GM21825 (cell line): ENCODE data around the gene KLK14.

Experiments used
- ATAC-seq: cut with Tn5 transposase; IDR thresholded peaks from one replicate; pipeline ENCODE4 v1.9.1; 2021; ENCODE audit warnings: mild to moderate bottlenecking, moderate library complexity; ENCODE audit not compliant: unreplicated experiment

Gene KLK14

DNA sequence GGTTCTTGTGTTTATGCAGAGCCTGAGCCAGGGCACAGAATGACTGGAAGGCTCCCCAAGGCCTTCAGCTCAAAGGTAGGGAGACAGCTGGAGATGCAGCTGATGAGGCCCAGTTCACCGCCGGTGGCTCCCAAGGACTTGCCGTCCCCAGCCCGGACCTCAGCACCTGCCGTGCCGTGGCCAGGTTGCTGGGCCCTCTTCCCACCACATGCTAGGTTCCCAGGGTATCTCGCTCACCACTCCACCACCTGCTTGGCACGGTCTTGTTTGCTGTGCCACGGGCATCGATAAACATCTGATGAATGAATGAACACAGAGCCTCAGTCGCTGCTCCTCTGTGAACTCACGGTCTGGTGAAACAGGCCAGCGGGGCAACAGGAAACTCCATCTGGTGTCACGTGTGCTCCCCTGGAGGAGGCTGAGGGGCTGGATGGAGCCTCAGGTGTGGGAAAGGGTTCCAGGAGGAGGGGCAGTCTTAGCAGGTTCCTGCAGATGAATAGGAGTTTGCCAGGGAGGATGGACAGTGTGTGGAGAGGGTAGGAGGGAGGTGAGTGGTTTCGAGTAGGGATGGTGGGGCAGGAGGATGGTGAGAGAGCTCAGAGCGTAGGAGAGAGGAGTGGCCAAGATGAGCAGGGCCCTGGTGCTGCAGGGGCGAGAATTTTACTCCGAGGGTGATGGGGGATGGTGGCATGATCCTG is 3.6 kb upstream of the KLK14 start:
- no peak for ATAC-seq

DNA sequence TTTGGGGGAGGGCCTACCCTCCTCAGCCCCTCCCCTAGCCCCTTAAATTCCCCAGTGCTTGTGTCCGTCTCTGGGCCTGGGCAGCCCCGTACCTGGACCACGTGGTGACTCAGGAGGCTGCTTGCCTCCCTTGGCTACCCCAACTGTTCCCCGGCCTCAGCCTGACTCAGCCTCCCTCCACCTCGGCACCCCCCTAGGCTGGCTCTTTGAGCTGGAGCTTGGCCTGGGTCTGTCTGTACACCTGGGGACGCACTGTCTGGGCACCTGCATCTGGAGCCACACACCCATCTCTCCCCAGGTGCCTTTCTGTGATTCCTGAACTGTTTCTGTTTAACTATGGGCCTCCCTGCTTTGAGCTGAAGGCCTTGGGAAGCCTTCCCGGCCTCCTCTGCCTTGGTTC is 1.8 kb upstream of the KLK14 start:
- no peak for ATAC-seq

DNA sequence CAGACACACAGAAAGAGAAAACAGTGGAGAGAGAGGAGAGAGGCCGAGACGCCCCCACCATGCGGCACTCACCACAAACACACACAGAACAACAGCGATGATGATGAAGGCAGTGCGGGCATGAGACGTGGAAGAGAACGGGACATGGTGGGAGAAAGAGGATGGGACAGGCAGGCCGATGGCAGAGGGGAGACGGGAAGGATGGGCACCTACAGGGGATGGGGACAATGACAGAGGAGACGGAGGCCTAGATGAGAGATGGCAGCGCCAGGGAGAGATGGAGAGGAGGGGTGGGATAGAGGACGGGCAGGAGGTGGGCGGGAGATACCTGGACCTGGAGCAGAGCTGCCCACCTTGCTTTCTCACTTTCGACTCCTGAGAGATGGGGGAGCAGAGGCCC is 1.1 kb upstream of the KLK14 start:
- no peak for ATAC-seq

DNA sequence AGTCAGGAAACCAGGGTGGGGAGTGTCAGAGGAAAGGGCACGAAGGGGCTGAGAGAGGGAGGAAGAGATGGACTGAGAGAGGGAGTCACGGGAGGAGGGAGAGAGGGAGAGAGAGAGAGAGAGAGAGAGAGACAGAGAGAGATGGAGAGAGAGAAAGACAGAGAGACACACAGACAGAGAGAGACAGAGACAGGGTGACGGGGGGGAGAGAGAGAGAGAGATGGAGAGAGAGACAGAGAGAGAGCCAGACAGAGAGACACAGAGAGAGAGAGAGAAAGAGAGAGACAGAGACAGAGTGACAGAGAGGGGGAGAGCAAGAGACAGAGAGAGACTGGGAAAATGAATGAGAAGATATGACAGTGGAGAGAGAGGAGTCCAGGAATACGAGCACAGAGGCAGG is 494 bp upstream of the KLK14 start:
- no peak for ATAC-seq

DNA sequence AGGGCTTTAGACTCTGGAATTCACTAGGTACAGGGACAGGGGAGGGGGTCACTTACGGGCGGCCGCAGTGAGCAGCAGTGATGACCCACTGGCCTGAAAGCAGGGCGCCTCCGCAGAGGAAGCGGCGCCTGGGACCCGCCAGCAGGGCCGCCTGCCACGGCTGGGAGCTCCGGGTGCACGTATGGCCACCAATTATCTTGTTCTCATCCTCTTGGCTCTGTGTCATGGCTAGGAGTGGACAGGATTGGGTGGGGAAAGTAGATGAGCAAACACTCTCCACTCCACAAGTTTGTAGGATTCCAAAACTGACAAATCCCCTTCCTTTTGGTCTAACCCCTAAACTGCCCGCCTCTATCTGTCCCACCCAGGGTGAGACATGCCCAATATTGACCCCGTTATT is 1.2 kb downstream of the KLK14 start:
- ATAC-seq = no peak

DNA sequence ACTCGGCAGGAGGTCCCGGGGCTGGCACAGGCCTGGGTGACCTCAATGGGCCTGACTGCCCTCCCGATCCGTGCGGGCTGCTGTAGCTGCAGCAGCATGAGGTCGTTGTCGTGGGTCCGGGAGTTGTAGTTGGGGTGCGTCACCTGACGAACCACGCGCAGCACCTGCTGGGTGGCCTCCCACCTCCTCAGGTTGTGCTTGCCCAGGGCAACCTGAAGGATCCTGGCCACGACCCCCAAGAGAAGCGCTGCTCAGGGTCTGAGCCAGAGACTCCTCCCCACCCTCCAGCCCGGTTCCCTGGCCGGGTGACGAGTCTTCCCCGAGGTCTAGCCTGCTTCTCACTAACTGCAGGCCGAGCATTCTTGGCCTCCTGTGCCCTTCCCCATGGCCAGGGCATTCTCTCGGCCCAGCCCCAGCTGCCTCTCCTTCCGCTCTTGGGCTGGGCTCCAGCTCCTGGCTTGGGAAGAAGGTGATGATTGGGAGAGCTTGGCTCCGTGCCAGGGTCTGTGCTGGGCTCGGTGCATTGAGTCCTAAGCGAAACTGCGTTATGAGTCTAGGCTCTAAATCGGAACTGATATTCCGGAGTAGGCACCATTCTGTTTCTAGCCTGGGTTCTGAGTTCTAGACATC is 3.1 kb downstream of the KLK14 start:
- ATAC-seq = no peak

DNA sequence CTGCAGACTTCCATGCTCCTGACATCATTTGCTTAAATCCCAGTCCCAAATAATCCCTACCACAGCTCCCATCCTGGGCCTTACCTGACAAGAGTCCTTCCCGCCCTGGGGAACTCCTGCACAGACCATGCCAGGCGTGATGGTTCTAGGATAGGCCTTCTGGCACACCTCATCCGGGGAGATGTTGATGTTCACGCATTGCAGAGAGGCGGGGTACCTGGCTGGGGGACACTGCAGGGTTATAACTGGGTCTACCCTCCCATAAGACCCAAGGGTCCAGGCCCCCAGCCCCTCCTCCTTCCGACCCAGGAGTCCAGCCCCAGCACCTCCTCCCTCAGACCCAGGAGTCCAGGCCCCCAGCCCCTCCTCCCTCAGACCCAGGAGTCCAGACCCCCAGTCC is 4.0 kb downstream of the KLK14 start:
- no peak for ATAC-seq

DNA sequence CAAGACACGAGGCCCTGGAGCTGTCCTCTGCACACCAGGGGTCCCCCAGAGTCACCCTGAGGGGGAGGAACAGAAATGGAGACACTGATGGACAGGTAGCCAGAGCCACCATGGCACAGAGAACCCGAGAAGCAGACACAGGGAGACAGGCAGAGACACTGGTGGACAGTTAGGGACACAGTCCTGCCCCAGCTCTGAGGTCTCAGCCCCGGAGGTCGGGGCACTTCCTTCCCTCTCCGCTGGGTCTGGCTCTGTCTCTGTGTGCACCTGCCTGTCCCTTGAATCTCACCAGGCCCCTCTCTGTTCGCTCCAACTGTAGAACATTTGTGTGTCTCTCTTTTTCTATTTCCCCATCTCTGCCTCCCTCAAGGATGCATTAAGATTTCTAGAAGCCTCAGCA is 4.6 kb downstream of the KLK14 start:
- no peak for ATAC-seq

DNA sequence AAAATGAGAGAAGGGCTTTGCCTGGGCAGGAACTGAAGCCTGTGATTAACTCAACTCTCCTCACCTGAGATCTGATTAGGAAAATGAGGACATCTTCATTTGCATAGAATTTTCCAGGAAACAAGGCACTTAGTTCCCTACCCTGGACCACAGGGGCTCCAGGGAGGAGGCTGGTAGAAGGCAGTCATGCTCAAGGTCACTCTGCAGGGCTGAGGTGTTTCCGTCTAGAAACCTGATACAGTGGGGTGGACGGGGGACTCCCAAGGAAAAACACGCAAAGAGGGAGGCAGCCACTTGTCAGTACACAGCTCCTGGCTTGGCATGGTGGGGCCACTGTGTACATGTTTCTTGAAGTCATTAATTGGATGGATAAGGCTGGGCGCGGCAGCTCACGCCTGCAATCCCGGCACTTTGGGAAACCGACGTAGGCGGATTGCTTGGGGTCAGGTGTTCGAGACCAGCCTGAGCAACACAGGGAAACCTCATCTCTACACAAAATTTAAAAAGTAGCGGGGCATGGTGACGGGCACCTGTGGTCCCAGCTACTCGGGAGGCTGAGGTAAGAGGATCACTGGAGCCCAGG is 6.0 kb downstream of the KLK14 start:
- no peak for ATAC-seq

DNA sequence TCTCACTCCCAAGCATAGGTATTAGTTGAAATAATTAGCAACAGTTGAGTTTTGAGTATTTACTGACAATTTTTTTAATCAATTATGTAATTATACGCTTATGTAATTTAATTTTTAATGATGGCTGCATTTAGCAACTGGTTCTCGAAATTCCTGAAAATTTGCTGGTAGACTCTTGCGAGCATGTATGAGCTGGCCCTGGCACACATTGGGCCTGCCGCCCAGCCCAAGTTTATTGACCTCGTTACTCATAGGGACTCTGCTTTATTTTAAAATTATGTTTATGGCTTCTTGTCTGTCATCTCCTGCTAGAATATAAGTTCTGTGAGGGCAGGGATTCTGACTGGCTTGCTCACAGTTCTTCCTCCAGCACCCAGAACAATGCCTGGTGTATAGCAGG is 6.7 kb downstream of the KLK14 start:
- no peak for ATAC-seq

DNA sequence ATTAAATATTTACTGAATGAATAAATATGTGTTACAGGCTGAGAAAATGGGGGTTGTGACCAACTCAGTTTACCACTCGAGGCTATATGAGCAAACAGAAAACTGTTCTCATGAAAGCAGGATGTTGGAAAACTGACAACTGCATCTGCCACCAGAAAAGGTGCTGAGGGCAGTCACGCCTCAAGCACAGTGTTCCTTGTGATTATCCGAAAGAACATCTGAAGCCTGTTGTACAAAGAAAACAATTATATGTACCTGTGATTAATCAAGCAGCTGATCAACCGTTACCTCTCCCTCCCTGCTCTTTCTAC is 11.6 kb downstream of the KLK14 start:
- ATAC-seq = no peak

DNA sequence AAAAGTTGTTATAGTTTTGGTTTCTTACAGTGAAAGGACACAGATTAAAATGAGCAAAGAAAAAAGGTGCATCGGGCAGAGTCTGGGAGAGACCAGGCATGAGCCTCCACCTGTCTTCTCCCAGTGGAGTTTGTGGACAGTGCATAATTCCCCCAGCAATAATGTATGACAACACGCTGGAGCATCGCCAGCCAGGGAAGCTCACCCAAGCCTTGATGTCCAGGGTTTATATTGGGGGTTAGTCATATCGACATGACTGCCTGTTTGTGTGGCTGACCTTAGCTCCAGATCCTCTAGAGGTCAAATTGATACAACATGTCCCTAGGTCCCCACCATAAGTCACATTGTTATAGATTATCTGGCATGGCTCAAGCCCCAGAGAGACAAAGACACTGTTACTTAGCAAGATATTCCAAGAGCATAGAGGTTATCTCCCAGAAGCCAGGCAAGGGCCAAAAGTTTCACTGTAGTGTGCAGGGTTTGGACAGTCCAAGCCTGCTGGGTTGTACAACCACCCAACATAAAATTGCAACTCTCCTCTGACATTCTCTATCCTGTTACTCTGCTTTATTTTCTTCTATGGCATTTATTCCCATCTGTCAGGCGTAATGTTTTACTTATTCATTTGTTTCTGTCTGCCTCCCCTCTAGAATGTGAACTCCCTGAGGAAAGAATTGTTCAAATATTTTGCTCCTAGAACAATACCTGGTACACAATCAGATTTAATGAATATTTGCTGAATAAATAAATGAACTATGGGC is 12.2 kb downstream of the KLK14 start:
- no peak for ATAC-seq

DNA sequence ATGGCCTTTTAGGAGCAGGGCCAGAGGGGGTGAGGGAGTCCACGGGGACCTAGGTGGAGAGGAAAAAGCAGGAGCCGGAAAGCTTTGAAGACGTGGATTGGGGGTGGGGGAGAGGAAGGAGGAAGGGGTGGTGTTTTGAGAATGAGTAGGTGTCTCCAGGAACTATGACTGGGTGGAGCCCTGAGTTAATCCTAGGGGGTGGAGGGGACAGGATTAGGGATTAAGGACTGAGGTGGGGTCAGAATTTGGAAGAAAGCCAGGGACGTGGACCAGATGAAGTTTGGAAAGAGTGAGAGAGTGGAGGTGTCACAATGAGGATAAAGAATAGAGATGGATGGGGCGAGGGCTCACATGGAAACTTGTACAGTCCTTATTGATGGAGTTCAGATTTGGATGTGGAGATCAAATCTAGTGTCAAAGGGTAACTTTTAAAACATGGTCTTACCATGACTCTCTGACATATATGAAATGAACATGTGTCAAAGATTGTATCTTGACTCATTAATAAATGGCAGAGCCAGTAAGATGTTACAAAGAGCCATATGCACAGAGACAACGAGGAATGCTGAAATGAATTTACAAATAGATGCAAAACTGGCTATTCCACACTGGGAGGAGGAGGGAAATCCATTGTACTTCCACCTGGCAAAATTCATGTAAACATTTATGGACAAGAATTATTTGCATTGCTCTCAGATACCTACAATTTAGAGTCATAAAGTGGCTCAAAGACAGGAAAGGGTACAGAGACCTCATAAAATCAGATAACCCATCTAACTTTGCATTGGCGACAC is 16.1 kb downstream of the KLK14 start:
- ATAC-seq = no peak

DNA sequence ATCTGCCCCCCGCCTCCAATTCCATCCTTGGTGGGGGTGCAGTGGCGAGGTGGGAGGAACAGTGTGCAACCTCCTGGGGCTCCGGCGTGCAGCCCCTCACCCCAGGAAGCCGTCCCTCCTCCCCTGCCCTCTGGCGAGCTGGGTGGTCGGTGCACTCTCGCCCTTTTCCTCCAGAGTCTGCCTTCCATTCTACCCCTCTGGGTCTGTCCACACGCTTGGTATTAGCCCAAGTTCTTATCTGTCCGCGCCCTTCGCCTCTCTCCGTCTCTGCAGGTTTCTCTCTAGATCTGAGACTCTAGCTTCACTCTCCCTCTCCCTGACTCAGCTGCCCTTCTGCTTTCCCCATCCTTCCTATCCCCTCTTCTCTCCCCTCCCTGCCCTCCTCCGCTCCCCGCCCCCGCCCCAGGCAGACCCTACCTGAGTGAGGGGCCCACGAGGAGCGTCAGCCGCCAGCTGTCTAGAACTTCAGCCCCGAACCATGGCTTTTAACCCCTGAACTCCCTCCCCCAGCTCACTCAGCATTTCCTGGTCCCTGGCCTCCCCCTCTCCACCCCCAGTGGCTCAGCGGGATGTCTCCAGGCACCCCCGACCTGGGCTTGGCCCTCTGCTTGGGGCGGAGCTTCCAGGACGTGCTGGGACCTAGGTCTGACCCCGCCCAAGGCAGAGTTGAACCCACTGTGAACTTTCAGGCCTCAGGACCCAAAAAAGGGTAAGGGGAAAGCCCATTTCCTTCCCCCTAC is 17.3 kb downstream of the KLK14 start:
- ATAC-seq = no peak

DNA sequence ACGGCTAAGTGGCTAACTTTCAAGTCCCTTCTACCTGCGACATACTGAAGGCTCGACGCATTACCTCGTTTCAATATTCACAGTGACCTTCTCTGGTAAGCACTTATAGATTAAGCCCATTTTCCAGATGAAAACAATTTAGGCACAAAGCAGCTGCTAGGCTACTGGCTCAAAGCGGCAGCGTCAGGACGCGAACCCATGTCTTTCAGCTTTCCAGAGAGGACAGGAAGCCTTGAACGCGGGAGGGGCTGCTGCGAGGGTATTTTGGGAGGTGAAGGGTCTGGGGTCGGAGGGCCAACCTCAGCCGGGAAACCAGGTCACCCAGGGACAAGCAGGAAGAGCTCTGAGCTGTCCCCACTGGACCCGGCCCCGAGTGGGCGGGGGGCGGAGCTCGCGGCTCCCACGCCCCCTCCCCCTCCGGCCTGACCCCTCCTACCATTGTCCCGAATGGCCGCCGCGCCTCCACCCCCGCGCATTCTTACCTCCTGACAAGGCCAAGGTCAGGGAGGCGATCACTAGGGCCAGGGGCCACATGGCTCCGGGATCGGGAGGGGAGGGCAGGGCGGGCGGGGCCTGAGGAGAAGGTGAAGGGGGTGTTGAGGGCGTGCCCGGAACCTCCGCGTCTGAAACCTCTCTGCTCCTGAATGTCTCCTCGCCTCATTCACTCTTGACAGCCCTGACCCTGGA is 18.0 kb downstream of the KLK14 start, which contains the start of gene KLK13:
Gene KLK13 (minus strand): TSS at position 559 of the 687 bp plus-strand sequence. CDS start 25 bp downstream, at position 534.
- no peak for ATAC-seq

DNA sequence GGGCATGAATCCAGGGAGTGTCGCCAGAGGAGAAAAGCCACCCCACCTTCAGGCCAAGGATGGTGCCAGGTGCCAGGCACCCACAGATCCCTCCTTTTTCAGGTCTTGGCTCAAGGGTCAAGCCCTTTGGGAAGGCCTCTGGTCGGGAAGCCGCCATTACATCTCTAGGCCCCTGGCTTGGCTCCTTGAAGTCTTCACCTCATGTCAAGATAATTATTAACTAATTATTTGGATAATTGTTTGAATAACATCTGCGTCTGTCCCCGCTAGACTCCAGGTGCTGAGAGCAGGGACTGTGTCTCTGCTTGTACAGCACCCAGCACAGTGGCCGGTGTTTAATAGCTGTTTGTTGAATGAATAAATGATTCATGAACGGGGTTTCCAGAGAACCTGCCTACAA is 19.0 kb downstream of the KLK14 start:
- ATAC-seq = no peak

DNA sequence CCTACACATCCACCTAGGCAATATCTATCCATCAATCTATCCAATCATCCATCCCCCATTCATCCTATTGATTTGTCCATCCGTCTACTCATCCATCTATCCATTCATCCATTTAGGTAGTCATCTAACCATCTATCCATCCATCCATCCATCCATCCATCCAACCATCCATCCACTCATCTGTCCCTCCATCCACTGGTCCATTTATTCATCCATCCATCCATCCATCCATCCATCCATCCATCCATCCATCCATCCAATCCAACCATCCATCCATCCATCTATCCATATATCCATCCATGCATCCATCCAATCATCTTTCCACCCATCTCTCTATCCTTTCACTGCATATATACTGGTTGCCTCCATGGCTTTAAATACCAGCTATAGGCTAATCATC is 21.7 kb downstream of the KLK14 start:
- ATAC-seq = no peak

DNA sequence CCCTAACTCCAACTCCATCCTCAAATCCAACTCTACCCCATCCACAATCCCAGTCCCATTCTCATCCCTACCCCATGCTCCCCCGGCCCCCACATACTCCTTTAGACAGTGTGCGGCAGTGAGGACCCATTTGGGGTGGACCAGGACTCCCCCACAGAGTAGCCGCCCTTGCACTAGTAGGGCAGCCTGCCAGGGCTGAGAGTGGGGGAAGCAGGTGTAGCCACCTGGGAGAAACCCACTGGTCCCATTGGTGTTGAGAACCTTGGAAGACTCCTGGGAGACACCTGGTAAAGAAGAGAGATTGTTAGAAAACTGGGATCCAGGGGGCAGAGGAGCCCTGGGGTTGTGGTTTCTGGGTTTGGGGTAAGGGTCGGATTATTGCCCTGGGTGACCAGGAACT is 22.4 kb downstream of the KLK14 start:
- ATAC-seq = no peak

DNA sequence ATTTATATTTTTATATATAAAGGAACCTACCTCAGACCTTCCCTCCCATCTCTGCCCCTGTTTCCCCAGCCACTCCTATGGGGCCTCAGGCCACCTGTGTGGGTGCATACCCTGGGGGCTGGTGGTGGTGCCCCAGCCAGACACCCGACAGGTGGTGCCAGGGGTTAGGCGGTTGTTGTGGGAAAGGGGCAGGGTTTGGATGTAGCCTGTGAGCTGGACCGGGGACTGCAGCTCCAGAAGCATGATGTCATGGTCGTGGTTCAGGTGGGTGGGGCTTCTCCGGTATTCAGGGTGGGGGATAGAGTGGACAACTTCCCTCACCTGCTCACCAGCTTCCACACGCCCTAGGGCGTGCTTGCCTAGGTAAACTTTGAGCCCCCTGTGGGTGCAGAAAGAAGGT is 23.0 kb downstream of the KLK14 start:
- no peak for ATAC-seq

DNA sequence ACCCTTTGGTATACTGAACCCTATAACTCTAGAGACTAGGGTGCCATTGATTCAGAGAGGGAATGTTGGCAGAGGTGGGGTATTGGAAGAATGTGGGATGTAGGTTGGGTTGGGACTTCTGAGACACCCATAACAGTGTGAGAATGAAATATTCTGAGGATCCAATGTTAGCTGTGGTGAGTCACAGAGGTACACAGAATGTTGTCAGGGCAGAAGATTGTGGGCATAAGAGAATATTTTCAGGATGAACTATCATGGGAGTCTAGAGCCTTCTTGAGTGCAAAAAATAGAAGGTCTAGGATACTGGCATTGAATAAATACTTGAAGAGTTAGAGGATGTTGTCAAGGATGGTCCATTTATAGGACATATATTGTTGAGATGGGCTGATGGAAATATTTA is 26.8 kb downstream of the KLK14 start:
- ATAC-seq = no peak
